HepG2 (cell line): Measurements from ENCODE around the gene ETHE1. TPM values are rescaled to one million over a fixed set of nuclear protein-coding genes. Genes with fewer than 3 reads are reported as not detected.

Experiments used
- ATAC-seq: fragments of 200-7000 bp; cut with Tn5 transposase; 3 replicates; pipeline ENCODE4 v1.9.1; 2020; ENCODE audit warnings: mild to moderate bottlenecking, moderate library complexity
- BruUV-seq: library from RNA; stranded (reverse); fragments of 400-500 nt; replicated peaks from 2 replicates; lab custom pipeline; 2021; lab: Mats Ljungman, UMichigan
- CTCF ChIA-PET: fragments of 300-600 bp; formaldehyde crosslinking; extraction: SDS; loops from one replicate; lab custom pipeline; 2021; ENCODE audit warnings: low total read pairs, inconsistent platforms, low intra/inter-chr PET ratio; lab: Yijun Ruan, JAX
- POLR2A ChIA-PET: fragments of 350-600 bp; sonication (Branson Sonifier 250); formaldehyde crosslinking; loops from one replicate; lab custom pipeline; 2020; ENCODE audit warnings: antibody characterized with exemption, inconsistent platforms; lab: Yijun Ruan, JAX
- DNase-seq: peaks from one replicate; pipeline ENCODE4 v3.0.0-alpha.2; 2015; ENCODE audit warnings: low spot score
- FAIRE-seq: peaks from 3 replicates; lab custom pipeline; 2011; peaks lifted over from hg19 to GRCh38; lab: Jason Lieb, UNC
- H2AFZ ChIP-seq: one replicate; pipeline ENCODE4 v1.6.1; 2011; ENCODE audit warnings: low read length, inconsistent platforms
- H3K27ac ChIP-seq: fragments of 300-600 bp; 3 replicates; pipeline ENCODE4 v1.8.0; 2011; ENCODE audit warnings: mixed run types, mild to moderate bottlenecking, mixed read lengths, low read length, inconsistent platforms; ENCODE audit not compliant: insufficient read depth; ENCODE audit errors: extremely low read length
- H3K27me3 ChIP-seq, 2 experiments: fragments of 200-600 bp in 1 of 2; 2 replicates in 1 of 2; 3 replicates in 1 of 2; pipeline versions ENCODE4 v1.6.0 to v1.8.0; 2011; ENCODE audit warnings: low read length in 2 of 2, mild to moderate bottlenecking in 2 of 2, moderate library complexity in 2 of 2, inconsistent platforms in 1 of 2; ENCODE audit not compliant: insufficient read depth in 2 of 2, control insufficient read depth in 1 of 2
- H3K36me3 ChIP-seq, 2 experiments: fragments of 200-600 bp in 1 of 2; replicated peaks in 1 of 2; 2 replicates in 1 of 2; 3 replicates in 1 of 2; pipeline versions ENCODE4 v1.5.1 to v1.8.0; 2011; ENCODE audit warnings: low read length in 2 of 2, inconsistent platforms in 1 of 2; ENCODE audit not compliant: insufficient read depth in 2 of 2, control insufficient read depth in 1 of 2
- H3K4me1 ChIP-seq: 2 replicates; pipeline ENCODE4 v1.5.1; 2012; ENCODE audit warnings: low read length, inconsistent platforms; ENCODE audit not compliant: insufficient read depth
- H3K4me2 ChIP-seq: 2 replicates; pipeline ENCODE4 v1.6.0; 2011; ENCODE audit warnings: low read depth, low read length, inconsistent platforms
- H3K4me3 ChIP-seq, 3 experiments: fragments of 200-600 bp in 1 of 3; sonication (generic), shearing (Covaris generic) in 1 of 3; replicated peaks in 1 of 3; 2 replicates each; pipeline ENCODE4 v1.5.1; 2011 to 2016; ENCODE audit warnings: low read length in 3 of 3, inconsistent platforms in 2 of 3, low read depth in 2 of 3, mild to moderate bottlenecking in 2 of 3, control low read depth in 1 of 3, mixed read lengths in 1 of 3; ENCODE audit not compliant: insufficient read depth in 1 of 3
- H3K79me2 ChIP-seq: one replicate; pipeline ENCODE4 v1.6.1; 2011; ENCODE audit warnings: low read length, inconsistent platforms; ENCODE audit not compliant: insufficient read depth
- H3K9ac ChIP-seq: 2 replicates; pipeline ENCODE4 v1.6.0; 2011; ENCODE audit warnings: mild to moderate bottlenecking, low read depth, low read length, inconsistent platforms; ENCODE audit not compliant: insufficient read depth
- H3K9me3 ChIP-seq: 2 replicates; pipeline ENCODE4 v1.5.1; 2012; ENCODE audit warnings: mild to moderate bottlenecking, low read length
- H4K20me1 ChIP-seq: 2 replicates; pipeline ENCODE4 v1.6.0; 2011; ENCODE audit warnings: inconsistent platforms, mild to moderate bottlenecking, low read length, moderate library complexity; ENCODE audit not compliant: insufficient read depth
- ATF1 ChIP-seq: IDR thresholded peaks from 2 replicates; pipeline ENCODE4 v1.6.1; 2016; ENCODE audit warnings: mild to moderate bottlenecking, control low read depth
- HMG20B ChIP-seq: conservative IDR thresholded peaks from 2 replicates; pipeline ENCODE4 v1.6.1; 2016; ENCODE audit warnings: missing genetic modification reagents, missing compliant biosample characterization
- KAT8 ChIP-seq: IDR thresholded peaks from 2 replicates; pipeline ENCODE4 v1.6.1; 2016; ENCODE audit warnings: missing genetic modification reagents, missing compliant biosample characterization
- POLR2AphosphoS2 ChIP-seq: IDR thresholded peaks from 2 replicates; pipeline ENCODE4 v1.6.1; 2011; ENCODE audit warnings: low read depth, low read length, improper control_type of control experiment
- ZFP82 ChIP-seq: sonication (generic); formaldehyde crosslinking; IDR thresholded peaks from 2 replicates; pipeline ENCODE4 v1.5.1; 2020; ENCODE audit warnings: mild to moderate bottlenecking, missing genetic modification reagents, borderline replicate concordance
- WGBS: methylation state at CpG from one replicate; pipeline ENCODE4 v1.1.6; 2017; ENCODE audit warnings: low lambda C conversion rate; 5-methylcytosine and 5-hydroxymethylcytosine counted together
- in situ Hi-C: cut with HindIII; loops from 2 replicates; pipeline ENCODE4 v1.10.0; 2017; ENCODE audit warnings: low pct_unique_long_range_greater_than_20kb; ENCODE audit not compliant: extremely low pct_ligation_motif_present
- intact Hi-C: fragments of 100-400 bp; cut with micrococcal nuclease; formaldehyde crosslinking; loops from one replicate; pipeline ENCODE4 v1.10.0; 2022; ENCODE audit not compliant: unreplicated experiment
- polyA plus RNA-seq, 8 experiments: library from polyadenylated mRNA; depleted of rRNA in 3 of 8; stranded (reverse) in 7 of 8; unstranded in 1 of 8; fragments of >200 nt; fragmentation: Illumina TruSeq in 4 of 8; extraction: Trizol in 4 of 8; gene quantifications; 2 replicates each; pipeline versions ENCODE4 v1.2.1 to v1.2.3, GENCODE V29; 2011 to 2016; ENCODE audit warnings: low read depth in 4 of 8, missing spikeins in 1 of 8, mixed read lengths in 1 of 8; ENCODE audit not compliant: insufficient read depth in 1 of 8
- total RNA-seq, 5 experiments: library from RNA; depleted of rRNA; stranded (reverse); fragments of >200 nt; fragmentation: Illumina TruSeq; extraction: Trizol; gene quantifications; 2 replicates each; pipeline ENCODE4 v1.2.3, GENCODE V29; 2016; ENCODE audit warnings: low read depth in 1 of 5
- TF ChIP-seq, protein P1 (sequence below): IDR thresholded peaks from 2 replicates; pipeline ENCODE4 v1.6.1; 2012; ENCODE audit warnings: low read depth, low read length, improper control_type of control experiment
- TF ChIP-seq, protein P2 (sequence below): sonication (generic); formaldehyde crosslinking; IDR thresholded peaks from 2 replicates; pipeline ENCODE4 v1.4.0; 2020; ENCODE audit warnings: missing genetic modification reagents

ETHE1 gene
- total and polyA plus RNA-seq, 2 of the 13 experiments (the other 11 are each of a cell fraction or from before 2014, with no cell fraction given), result 32.5 to 58.4 TPM

DNA sequence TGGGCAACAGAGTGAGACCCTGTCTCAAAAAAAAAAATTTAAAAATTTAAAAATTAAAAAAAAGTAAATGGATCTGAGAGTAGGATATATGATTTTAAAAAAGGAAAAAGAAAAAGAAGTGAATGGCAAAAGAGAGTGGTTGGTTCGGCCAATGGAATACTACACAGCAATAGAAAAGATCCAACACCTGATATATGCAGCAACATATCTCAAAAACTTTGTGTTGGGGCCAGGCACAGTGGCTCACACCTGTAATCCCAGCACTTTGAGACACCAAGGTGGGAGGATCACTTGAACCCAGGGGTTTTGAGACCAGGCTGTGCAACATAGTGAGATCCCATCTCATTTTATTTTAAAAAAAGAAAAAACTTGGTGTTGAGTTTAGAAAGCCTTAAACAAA lies 60.2 kb downstream of the ETHE1 start:
- no peak for DNase-seq
- Histone ChIP-seq H3K9me3 (no peaks in the 10 kb centered on the region), H3K4me1 (peaks cover 47% of the 10 kb centered on the region), H4K20me1 (no peaks in the 10 kb centered on the region), H3K27me3 (no peaks in the 10 kb centered on the region), H3K9ac (no peak overlapping the region), H3K27ac (no peak overlapping the region), H3K36me3 (no peaks in the 10 kb centered on the region), H3K4me2 (peak overlapping the region; percentile 67), H3K4me3 (no peak overlapping the region), H3K79me2 (no peaks in the 10 kb centered on the region), H2AFZ (no peak overlapping the region)
- ATAC-seq, result no peak
- ChIA-PET CTCF (no interaction called here), POLR2A (interaction anchor here (1.0 kb wide), 1 partner anchor 36 kb away, joined by 3 read pairs; no protein-coding TSS in a partner anchor)
- intact Hi-C loops, result no loop called here
- FAIRE-seq, result no peak
- in situ Hi-C loops, result no loop called here
- 52% methylated on average over 1 of the region's 1 CpG for WGBS
- TF ChIP-seq, protein P1, sequence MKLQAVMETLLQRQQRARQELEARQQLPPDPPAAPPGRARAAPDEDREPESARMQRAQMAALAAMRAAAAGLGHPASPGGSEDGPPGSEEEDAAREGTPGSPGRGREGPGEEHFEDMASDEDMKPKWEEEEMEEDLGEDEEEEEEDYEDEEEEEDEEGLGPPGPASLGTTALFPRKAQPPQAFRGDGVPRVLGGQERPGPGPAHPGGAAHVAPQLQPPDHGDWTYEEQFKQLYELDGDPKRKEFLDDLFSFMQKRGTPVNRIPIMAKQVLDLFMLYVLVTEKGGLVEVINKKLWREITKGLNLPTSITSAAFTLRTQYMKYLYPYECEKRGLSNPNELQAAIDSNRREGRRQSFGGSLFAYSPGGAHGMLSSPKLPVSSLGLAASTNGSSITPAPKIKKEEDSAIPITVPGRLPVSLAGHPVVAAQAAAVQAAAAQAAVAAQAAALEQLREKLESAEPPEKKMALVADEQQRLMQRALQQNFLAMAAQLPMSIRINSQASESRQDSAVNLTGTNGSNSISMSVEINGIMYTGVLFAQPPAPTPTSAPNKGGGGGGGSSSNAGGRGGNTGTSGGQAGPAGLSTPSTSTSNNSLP, result no peak
- no TSS peak for BruUV-seq

DNA sequence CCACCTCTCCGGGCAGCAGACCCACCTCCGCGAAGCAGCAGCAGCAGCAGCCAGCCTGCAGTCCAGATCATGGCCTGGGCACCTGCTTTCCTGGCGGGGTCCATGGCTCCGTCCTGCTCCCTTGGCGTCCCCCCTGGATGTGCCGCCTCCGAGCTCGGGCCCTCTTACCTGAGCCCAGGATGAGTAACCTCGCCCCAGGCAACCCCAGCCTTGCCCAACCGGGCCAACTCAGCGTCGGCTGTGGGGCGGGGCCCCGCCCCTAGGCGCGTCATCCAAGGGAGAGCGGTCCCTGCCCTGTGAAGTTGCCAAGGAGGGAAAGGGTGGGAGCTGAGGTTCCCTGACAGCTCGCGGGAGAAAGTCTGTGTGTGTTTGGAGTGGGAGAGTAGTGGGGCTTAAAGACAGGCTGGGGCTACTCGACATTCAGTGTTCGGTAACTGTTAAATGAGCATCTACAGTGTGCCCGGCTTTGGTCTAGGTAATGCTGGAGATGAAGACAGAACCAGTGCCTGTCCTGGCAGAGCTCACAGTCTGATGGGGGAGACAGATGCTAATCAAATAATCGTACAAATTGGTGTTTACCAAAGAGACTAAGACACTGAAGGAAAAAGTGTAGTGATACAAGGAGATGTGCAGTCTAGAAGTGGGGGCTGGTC lies 61.4 kb downstream of the ETHE1 start, which contains the start of gene LYPD3:
TSS of gene LYPD3 (minus strand) at position 141 of the 653 bp plus-strand sequence. CDS start at position 104, 37 bp downstream.
- no peak for ATAC-seq
- H3K27ac ChIP-seq, result no peak within 1 kb of the TSS
- in situ Hi-C loops, result no loop called here
- peak within 1 kb of the TSS; percentile 88 for H2AFZ ChIP-seq
- no peaks in the 10 kb centered on the region for H4K20me1 ChIP-seq
- FAIRE-seq, result no peak
- no peaks in the 10 kb centered on the region for H3K36me3 ChIP-seq
- H3K4me1 ChIP-seq, result peaks cover 59% of the 10 kb centered on the region
- no peaks in the 10 kb centered on the region for H3K9me3 ChIP-seq
- peak within 1 kb of the TSS; percentile 99 for H3K4me2 ChIP-seq
- H3K4me3 ChIP-seq, result peak within 1 kb of the TSS; percentile 70 to 84 (median 73)
- no peaks in the 10 kb centered on the region for H3K79me2 ChIP-seq
- peak within 1 kb of the TSS; percentile 53; the same call in 1 of the 2 replicates for H3K9ac ChIP-seq
- POLR2A ChIA-PET, result interaction anchor here (2.6 kb wide), 1 partner anchor 16 kb away, joined by 17 read pairs; no protein-coding TSS in a partner anchor
- no peak for TF ChIP-seq POLR2AphosphoS2
- no peak for TF ChIP-seq HMG20B (CRISPR knock-in tag)
- no peak for TF ChIP-seq ZFP82 (CRISPR knock-in tag)
- no peak for TF ChIP-seq ATF1 (CRISPR knock-in tag)
- TF ChIP-seq, protein P2, sequence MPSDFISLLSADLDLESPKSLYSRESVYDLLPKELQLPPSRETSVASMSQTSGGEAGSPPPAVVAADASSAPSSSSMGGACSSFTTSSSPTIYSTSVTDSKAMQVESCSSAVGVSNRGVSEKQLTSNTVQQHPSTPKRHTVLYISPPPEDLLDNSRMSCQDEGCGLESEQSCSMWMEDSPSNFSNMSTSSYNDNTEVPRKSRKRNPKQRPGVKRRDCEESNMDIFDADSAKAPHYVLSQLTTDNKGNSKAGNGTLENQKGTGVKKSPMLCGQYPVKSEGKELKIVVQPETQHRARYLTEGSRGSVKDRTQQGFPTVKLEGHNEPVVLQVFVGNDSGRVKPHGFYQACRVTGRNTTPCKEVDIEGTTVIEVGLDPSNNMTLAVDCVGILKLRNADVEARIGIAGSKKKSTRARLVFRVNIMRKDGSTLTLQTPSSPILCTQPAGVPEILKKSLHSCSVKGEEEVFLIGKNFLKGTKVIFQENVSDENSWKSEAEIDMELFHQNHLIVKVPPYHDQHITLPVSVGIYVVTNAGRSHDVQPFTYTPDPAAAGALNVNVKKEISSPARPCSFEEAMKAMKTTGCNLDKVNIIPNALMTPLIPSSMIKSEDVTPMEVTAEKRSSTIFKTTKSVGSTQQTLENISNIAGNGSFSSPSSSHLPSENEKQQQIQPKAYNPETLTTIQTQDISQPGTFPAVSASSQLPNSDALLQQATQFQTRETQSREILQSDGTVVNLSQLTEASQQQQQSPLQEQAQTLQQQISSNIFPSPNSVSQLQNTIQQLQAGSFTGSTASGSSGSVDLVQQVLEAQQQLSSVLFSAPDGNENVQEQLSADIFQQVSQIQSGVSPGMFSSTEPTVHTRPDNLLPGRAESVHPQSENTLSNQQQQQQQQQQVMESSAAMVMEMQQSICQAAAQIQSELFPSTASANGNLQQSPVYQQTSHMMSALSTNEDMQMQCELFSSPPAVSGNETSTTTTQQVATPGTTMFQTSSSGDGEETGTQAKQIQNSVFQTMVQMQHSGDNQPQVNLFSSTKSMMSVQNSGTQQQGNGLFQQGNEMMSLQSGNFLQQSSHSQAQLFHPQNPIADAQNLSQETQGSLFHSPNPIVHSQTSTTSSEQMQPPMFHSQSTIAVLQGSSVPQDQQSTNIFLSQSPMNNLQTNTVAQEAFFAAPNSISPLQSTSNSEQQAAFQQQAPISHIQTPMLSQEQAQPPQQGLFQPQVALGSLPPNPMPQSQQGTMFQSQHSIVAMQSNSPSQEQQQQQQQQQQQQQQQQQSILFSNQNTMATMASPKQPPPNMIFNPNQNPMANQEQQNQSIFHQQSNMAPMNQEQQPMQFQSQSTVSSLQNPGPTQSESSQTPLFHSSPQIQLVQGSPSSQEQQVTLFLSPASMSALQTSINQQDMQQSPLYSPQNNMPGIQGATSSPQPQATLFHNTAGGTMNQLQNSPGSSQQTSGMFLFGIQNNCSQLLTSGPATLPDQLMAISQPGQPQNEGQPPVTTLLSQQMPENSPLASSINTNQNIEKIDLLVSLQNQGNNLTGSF, result no peak
- no peak for TF ChIP-seq KAT8 (CRISPR knock-in tag)
- CTCF ChIA-PET, result no interaction called here
- WGBS, result 66% methylated on average over 19 of the region's 24 CpGs
- intact Hi-C loops, result no loop called here
- H3K27me3 ChIP-seq, result no peaks in the 10 kb centered on the region
- no peak for DNase-seq
- BruUV-seq, result no TSS peak
